Measurements from ENCODE around the gene LYPD5.

- TF ChIP-seq CTCF (IDR thresholded peaks at IDR 0.05) (no peak), POLR2AphosphoS5 (IDR thresholded peaks at IDR 0.05) (no peak)
These were observed 5.1 kb downstream of the LYPD5 start for GRCh38 chr19:43797118-43797517.

All from transverse colon (tissue), 4 donors.